ENCODE measurements around the gene DHDDS. TPM values are rescaled to one million over a fixed set of nuclear protein-coding genes. Genes with fewer than 3 reads are reported as not detected.

The DHDDS gene
- total RNA-seq, 1 experiment from 2014 or later, result 17.0 TPM

DNA sequence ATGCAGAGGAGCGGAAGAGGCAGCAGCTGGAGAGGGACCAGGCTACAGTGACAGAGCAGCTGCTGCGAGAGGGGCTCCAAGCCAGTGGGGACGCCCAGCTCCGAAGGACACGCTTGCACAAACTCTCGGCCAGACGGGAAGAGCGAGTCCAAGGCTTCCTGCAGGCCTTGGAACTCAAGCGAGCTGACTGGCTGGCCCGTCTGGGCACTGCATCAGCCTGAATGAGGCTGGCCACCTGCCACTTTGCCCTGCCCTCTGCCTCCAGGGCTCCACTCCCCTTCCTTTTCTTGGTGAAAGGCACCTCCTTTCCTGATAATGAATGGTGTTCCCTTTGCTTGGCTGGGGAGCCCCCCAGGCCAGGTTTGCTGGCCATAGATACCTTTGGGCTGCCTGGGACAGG, 36.8 kb downstream of the DHDDS start:
- Histone ChIP-seq H3K4me3 (ENCODE audit: low read length) (no peak overlapping the region), H3K36me3 (ENCODE audit: insufficient read depth, low read length) (peaks cover 29% of the 10 kb centered on the region), H3K9me3 (ENCODE audit: low read length) (no peaks in the 10 kb centered on the region), H3K27me3 (ENCODE audit: low read length) (no peaks in the 10 kb centered on the region), H4K20me1 (ENCODE audit: insufficient read depth, low read depth, low read length) (peaks cover 13% of the 10 kb centered on the region), H3K9ac (ENCODE audit: low read length) (no peak overlapping the region), H3K4me1 (ENCODE audit: low read length) (peaks cover 18% of the 10 kb centered on the region), H3K27ac (ENCODE audit: low read length) (no peak overlapping the region), H2AFZ (ENCODE audit: low read length) (no peak overlapping the region), H3K4me2 (ENCODE audit: low read depth, low read length, poor library complexity, severe bottlenecking) (no peak overlapping the region), H3K79me2 (ENCODE audit: low read length) (peaks cover 9% of the 10 kb centered on the region), H3K9me2 (replicated peaks; ENCODE audit: insufficient read depth, low read length) (no peaks in the 10 kb centered on the region)
- DNase-seq, result no peak

DNA sequence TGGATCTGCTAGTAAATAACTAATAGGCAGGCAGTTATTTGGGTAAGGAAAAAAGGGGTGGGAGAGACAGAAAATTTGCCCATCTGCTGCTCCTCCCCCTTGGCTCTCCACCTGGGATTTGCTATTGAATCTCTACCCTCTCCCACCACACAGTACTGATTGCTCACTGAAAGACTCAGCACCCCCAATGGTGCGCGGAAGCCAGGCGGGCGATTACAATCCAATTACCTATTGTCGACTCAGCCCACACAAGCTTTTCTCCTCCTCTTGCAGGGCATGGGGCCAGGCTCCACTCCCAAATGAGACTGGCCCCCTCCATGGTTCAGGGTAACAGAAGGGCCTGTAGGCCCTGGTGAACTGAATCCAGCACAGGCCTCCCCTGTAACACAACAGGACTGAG, 37.4 kb downstream of the DHDDS start:
- H3K36me3 ChIP-seq (ENCODE audit: insufficient read depth, low read length), result peaks cover 31% of the 10 kb centered on the region
- H3K27ac ChIP-seq (ENCODE audit: low read length), result no peak overlapping the region
- no peak overlapping the region for H3K9ac ChIP-seq (ENCODE audit: low read length)
- H3K4me3 ChIP-seq (ENCODE audit: low read length), result no peak overlapping the region
- H3K79me2 ChIP-seq (ENCODE audit: low read length), result peaks cover 11% of the 10 kb centered on the region
- H3K4me2 ChIP-seq (ENCODE audit: low read depth, low read length, poor library complexity, severe bottlenecking), result no peak overlapping the region
- H3K27me3 ChIP-seq (ENCODE audit: low read length), result no peaks in the 10 kb centered on the region
- no peaks in the 10 kb centered on the region for H3K9me3 ChIP-seq (ENCODE audit: low read length)
- H4K20me1 ChIP-seq (ENCODE audit: insufficient read depth, low read depth, low read length), result peaks cover 18% of the 10 kb centered on the region
- H3K4me1 ChIP-seq (ENCODE audit: low read length), result peaks cover 23% of the 10 kb centered on the region
- H3K9me2 ChIP-seq (replicated peaks; ENCODE audit: insufficient read depth, low read length), result no peaks in the 10 kb centered on the region
- H2AFZ ChIP-seq (ENCODE audit: low read length), result no peak overlapping the region
- DNase-seq, result no peak

DNA sequence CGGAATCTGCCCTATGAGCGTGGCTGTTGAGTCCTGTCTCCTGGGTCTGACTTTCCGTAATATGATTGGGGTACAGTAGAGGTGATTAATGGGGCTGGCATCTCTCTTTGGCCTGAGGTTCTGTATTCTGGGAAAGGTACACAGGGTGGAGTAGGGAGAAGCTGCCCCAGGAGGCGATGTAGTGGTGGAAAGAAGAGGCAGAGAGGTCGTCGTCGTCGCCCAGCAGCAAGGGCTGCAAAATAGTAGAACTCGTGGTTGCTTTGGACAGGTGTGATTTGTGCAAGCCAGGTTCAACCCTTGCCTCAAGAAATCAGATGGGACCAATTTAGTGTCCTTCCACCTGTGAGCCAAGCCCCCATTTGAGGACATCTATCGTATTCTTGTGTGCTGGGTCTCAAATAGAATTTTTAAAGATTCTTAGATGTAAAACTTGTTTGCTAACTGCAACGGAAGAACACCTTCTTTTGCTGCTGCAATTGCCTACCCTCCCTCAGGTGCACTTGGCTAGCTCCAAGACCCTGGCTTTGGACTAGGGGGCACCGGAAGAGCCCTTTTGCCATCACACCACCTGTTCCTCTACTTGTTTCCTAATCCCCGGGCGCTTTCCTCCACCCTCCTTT, 38.9 kb downstream of the DHDDS start:
- H3K9me3 ChIP-seq (ENCODE audit: low read length), result no peaks in the 10 kb centered on the region
- no peak overlapping the region for H2AFZ ChIP-seq (ENCODE audit: low read length)
- H4K20me1 ChIP-seq (ENCODE audit: insufficient read depth, low read depth, low read length), result peaks cover 22% of the 10 kb centered on the region
- peak; percentile 54 for DNase-seq
- H3K4me3 ChIP-seq (ENCODE audit: low read length), result peak overlapping the region; percentile 72
- no peak overlapping the region for H3K27ac ChIP-seq (ENCODE audit: low read length)
- no peaks in the 10 kb centered on the region for H3K9me2 ChIP-seq (replicated peaks; ENCODE audit: insufficient read depth, low read length)
- peak overlapping the region; percentile 93 for H3K4me2 ChIP-seq (ENCODE audit: low read depth, low read length, poor library complexity, severe bottlenecking)
- H3K36me3 ChIP-seq (ENCODE audit: insufficient read depth, low read length), result peaks cover 37% of the 10 kb centered on the region
- H3K9ac ChIP-seq (ENCODE audit: low read length), result peak overlapping the region; percentile 99
- no peaks in the 10 kb centered on the region for H3K27me3 ChIP-seq (ENCODE audit: low read length)
- peaks cover 11% of the 10 kb centered on the region for H3K79me2 ChIP-seq (ENCODE audit: low read length)
- peaks cover 23% of the 10 kb centered on the region for H3K4me1 ChIP-seq (ENCODE audit: low read length)

DNA sequence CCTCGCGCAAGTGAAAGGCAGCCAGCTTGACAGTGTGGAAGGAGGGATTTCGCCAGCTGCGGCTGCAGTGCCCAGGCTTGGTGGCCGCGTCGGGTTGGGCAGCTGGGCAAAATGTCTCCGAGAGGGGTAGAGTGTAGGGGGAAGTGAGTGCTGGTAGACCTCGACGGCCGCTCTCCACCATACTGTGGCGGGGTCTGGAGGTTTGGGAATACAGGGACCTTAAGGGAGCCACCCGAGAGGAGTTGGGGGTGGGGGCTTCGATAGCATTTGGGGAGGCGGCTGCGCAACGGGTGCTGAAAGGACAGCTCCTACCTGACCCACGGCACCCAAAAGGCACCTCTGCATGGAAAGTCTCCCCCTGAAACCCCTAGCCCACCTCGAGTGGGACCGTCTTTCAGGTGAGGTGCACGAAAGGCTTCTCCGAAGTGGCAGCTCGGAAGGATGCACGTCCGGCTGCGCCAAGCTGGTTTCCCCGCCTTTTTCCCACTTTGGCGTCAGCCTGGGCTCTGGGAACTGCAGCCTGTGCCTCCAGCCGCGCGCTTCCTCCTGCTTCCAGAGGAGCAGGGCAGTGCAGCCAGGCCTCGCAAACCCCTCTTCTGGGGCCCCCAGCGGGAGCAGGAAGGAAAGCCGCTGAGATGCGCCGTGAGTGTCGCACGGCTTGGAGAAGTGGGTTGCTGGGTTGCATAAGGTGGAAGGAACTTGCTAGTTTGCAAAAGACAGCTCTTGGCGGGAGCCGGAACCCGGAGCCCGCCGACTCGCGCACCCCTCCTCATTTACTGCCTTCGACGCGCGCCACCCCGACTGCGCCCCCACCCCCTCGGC, 39.6 kb downstream of the DHDDS start:
- peaks cover 11% of the 10 kb centered on the region for H3K79me2 ChIP-seq (ENCODE audit: low read length)
- no peaks in the 10 kb centered on the region for H3K9me3 ChIP-seq (ENCODE audit: low read length)
- H3K9ac ChIP-seq (ENCODE audit: low read length), result peak overlapping the region; percentile 99
- H3K27me3 ChIP-seq (ENCODE audit: low read length), result no peaks in the 10 kb centered on the region
- H3K4me1 ChIP-seq (ENCODE audit: low read length), result peaks cover 23% of the 10 kb centered on the region
- no peaks in the 10 kb centered on the region for H3K9me2 ChIP-seq (replicated peaks; ENCODE audit: insufficient read depth, low read length)
- H3K27ac ChIP-seq (ENCODE audit: low read length), result peak overlapping the region; percentile 19; the same call in 1 of the 2 replicates
- H3K4me3 ChIP-seq (ENCODE audit: low read length), result peak overlapping the region; percentile 72
- H4K20me1 ChIP-seq (ENCODE audit: insufficient read depth, low read depth, low read length), result peaks cover 29% of the 10 kb centered on the region
- DNase-seq, result peak; percentile 74
- H2AFZ ChIP-seq (ENCODE audit: low read length), result peak overlapping the region; percentile 48; the same call in 1 of the 2 replicates
- H3K36me3 ChIP-seq (ENCODE audit: insufficient read depth, low read length), result peaks cover 39% of the 10 kb centered on the region
- H3K4me2 ChIP-seq (ENCODE audit: low read depth, low read length, poor library complexity, severe bottlenecking), result peak overlapping the region; percentile 93

DNA sequence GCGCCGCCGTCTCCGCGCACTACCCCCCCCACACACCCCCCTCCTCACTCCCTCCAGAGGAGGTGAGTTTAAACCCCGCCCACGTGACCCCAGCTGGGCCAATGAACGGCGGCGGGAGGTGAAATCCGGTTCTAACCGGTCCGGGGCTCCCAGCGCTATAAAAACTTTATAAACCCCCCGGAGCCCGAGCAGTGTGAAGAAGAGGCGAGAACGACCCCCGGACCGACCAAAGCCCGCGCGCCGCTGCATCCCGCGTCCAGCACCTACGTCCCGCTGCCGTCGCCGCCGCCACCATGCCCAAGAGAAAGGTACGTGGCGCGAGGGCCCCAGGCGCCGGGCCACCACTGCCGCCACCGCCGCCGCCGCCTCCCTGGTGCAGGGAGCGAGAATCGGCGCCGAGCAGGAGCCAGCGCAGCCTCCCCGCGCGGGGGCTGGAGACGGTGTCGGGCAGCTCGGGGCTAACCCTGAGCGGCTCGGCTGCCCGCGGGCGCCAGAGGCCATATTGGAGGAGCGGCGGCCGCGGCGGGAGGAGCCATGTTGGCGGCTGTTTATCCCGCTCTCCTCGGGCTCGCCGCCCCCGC, 40.3 kb downstream of the DHDDS start, which contains the start of gene HMGN2:
HMGN2 (plus strand) TSS at position 121 of the 581 bp plus-strand sequence; CDS start at position 294, 173 bp downstream.
- H2AFZ ChIP-seq (ENCODE audit: low read length), result peak within 1 kb of the TSS; percentile 48; the same call in 1 of the 2 replicates
- peak within 1 kb of the TSS; percentile 99 for H3K9ac ChIP-seq (ENCODE audit: low read length)
- peaks cover 29% of the 10 kb centered on the region for H4K20me1 ChIP-seq (ENCODE audit: insufficient read depth, low read depth, low read length)
- no peaks in the 10 kb centered on the region for H3K9me3 ChIP-seq (ENCODE audit: low read length)
- H3K4me2 ChIP-seq (ENCODE audit: low read depth, low read length, poor library complexity, severe bottlenecking), result peak within 1 kb of the TSS; percentile 93
- H3K27me3 ChIP-seq (ENCODE audit: low read length), result no peaks in the 10 kb centered on the region
- peak; percentile 96 for DNase-seq
- H3K4me1 ChIP-seq (ENCODE audit: low read length), result peaks cover 23% of the 10 kb centered on the region
- peak within 1 kb of the TSS; percentile 90 for H3K27ac ChIP-seq (ENCODE audit: low read length)
- H3K9me2 ChIP-seq (replicated peaks; ENCODE audit: insufficient read depth, low read length), result no peaks in the 10 kb centered on the region
- peaks cover 35% of the 10 kb centered on the region for H3K36me3 ChIP-seq (ENCODE audit: insufficient read depth, low read length)
- peaks cover 11% of the 10 kb centered on the region for H3K79me2 ChIP-seq (ENCODE audit: low read length)
- H3K4me3 ChIP-seq (ENCODE audit: low read length), result peak within 1 kb of the TSS; percentile 72

DNA sequence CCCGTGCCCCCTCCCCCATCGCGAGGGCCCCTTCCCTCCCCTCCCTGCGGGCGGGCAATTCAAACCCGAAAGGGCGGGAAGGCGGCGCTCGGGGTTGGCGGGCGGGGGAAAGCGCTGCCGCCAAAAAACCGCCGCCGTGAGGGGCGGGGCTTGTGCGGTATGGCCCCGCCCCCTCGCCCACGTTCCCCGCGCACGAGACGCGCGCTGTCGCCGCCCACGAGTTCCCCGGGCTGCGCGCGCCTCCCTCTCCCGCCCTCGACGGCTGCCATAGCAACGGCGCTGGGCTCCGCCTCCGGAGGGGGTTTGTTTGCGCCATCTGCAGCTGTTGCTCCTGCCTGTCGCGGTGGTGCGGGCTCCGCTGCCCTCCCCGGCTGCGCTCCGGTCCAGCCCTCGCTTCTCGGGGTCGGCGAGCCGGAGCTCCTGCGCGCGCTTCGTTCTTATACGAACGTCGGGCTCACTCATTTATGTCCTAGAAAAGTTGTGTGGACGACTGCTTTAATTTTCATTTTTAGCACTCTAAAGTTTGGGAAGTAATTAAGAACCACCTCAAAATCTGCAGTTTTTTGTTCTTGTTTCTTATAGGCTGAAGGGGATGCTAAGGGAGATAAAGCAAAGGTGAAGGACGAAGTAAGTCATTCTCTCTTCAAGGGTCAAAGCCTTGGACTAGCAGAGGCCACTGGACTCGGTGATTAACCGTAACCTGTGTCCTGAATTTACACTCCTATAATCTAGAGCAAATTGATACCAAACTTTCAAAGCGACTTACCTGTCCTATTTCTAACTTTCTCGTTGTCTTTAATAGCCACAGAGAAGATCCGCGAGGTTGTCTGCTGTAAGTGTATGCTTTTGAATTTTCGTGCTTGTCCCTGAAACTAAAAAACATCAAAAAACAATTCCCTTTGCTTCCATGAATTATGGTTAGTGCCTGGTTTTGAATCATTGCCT, 41.1 kb downstream of the DHDDS start:
- no peak overlapping the region for H2AFZ ChIP-seq (ENCODE audit: low read length)

DNA sequence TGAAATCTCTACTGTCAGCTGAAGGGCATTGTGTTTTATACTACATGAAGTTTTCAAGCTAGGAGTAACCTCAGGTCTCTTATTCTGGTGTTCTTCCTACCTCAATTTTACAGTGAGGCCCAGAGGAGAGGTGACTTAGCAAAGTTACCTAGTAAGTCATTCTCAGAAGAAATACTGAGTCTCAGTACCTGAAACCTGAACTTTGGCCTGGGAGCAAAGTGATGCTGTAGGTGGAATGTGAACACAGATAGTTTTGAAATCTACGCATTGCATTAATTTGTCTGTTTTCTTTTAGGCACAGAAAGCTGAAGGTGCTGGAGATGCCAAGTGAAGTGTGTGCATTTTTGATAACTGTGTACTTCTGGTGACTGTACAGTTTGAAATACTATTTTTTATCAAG, 42.7 kb downstream of the DHDDS start:
- Histone ChIP-seq H3K27me3 (ENCODE audit: low read length) (no peaks in the 10 kb centered on the region), H3K9ac (ENCODE audit: low read length) (no peak overlapping the region), H3K4me3 (ENCODE audit: low read length) (no peak overlapping the region), H3K4me2 (ENCODE audit: low read depth, low read length, poor library complexity, severe bottlenecking) (no peak overlapping the region), H3K9me3 (ENCODE audit: low read length) (no peaks in the 10 kb centered on the region), H3K79me2 (ENCODE audit: low read length) (peaks cover 11% of the 10 kb centered on the region), H4K20me1 (ENCODE audit: insufficient read depth, low read depth, low read length) (peaks cover 29% of the 10 kb centered on the region), H3K27ac (ENCODE audit: low read length) (no peak overlapping the region), H3K36me3 (ENCODE audit: insufficient read depth, low read length) (peaks cover 34% of the 10 kb centered on the region), H3K9me2 (replicated peaks; ENCODE audit: insufficient read depth, low read length) (no peaks in the 10 kb centered on the region), H3K4me1 (ENCODE audit: low read length) (peaks cover 23% of the 10 kb centered on the region), H2AFZ (ENCODE audit: low read length) (no peak overlapping the region)
- DNase-seq, result no peak

More for the DNA sequence above, 41.1 kb downstream of the DHDDS start:
- no peaks in the 10 kb centered on the region for H3K27me3 ChIP-seq (ENCODE audit: low read length)
- H3K4me2 ChIP-seq (ENCODE audit: low read depth, low read length, poor library complexity, severe bottlenecking), result peak overlapping the region; percentile 93
- peaks cover 31% of the 10 kb centered on the region for H3K36me3 ChIP-seq (ENCODE audit: insufficient read depth, low read length)
- H3K27ac ChIP-seq (ENCODE audit: low read length), result peak overlapping the region; percentile 90
- H3K79me2 ChIP-seq (ENCODE audit: low read length), result peaks cover 11% of the 10 kb centered on the region
- H3K4me3 ChIP-seq (ENCODE audit: low read length), result peak overlapping the region; percentile 72
- no peaks in the 10 kb centered on the region for H3K9me3 ChIP-seq (ENCODE audit: low read length)
- DNase-seq, result peak; percentile 95
- H3K9me2 ChIP-seq (replicated peaks; ENCODE audit: insufficient read depth, low read length), result no peaks in the 10 kb centered on the region
- peaks cover 29% of the 10 kb centered on the region for H4K20me1 ChIP-seq (ENCODE audit: insufficient read depth, low read depth, low read length)
- peak overlapping the region; percentile 99 for H3K9ac ChIP-seq (ENCODE audit: low read length)
- H3K4me1 ChIP-seq (ENCODE audit: low read length), result peaks cover 23% of the 10 kb centered on the region

All from Karpas-422 (cell line).